Measurements from ENCODE around the gene BMP4.

The BMP4 gene

DNA sequence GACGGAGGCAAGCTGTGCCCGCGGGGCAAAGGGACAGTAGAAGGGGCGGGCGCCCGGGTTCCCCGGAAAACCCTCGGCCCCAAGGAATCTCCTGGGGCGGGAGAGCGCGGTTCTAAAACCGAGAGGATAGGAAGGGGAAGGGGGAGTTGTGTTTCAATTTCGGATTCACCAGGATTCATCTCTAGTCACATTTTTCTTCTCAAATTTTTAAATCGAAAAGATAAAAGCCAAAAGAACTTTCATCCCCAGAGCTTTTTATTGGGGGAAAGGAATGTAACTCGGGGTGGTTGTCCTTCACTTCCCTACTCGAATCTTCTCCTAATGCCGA is 1.4 kb downstream of the BMP4 start:
- DNase-seq (ENCODE audit: low read depth): no peak
- peak overlapping the region; percentile 48 for H3K4me3 ChIP-seq (ENCODE audit: low read depth, low read length)
- TF ChIP-seq, protein P1, sequence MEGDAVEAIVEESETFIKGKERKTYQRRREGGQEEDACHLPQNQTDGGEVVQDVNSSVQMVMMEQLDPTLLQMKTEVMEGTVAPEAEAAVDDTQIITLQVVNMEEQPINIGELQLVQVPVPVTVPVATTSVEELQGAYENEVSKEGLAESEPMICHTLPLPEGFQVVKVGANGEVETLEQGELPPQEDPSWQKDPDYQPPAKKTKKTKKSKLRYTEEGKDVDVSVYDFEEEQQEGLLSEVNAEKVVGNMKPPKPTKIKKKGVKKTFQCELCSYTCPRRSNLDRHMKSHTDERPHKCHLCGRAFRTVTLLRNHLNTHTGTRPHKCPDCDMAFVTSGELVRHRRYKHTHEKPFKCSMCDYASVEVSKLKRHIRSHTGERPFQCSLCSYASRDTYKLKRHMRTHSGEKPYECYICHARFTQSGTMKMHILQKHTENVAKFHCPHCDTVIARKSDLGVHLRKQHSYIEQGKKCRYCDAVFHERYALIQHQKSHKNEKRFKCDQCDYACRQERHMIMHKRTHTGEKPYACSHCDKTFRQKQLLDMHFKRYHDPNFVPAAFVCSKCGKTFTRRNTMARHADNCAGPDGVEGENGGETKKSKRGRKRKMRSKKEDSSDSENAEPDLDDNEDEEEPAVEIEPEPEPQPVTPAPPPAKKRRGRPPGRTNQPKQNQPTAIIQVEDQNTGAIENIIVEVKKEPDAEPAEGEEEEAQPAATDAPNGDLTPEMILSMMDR (IDR thresholded peaks at IDR 0.05; ENCODE audit: low read depth, low read length, missing control alignments): no peak

DNA sequence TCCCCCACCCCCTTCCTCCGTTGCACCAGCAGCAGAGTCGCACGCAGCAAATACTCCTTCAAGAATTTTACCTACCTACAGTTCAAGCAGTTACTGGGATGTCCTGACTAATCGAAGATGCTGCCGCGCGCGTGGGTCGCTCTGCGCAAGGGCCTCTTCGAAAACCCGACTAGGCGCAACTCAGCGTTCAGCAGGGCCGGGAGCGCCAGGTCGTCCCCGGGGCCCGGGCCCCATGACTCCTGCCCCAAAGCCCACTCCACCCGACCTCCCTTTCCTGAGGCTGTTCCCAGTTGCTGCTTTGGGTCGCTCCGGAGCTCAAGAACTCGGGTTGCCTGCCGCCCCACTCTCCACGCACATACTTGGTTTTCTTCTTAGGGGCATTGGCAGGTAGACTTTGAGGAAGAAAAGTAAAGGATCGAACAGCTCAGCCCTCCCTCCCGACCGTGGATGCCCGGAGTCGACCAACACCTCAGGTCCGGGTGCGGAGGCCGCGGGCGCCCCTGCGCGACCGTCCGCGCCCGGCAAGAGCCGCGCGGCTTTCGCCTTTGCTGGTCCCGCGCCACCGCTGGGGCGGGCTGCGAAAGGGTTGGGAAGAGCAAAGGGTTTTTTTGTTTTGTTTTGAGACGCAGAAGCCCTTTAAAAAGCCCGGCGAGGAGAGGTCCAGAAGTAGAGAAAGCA is 1.9 kb downstream of the BMP4 start:
- H3K4me3 ChIP-seq (ENCODE audit: low read depth, low read length): peak overlapping the region; percentile 48
- TF ChIP-seq, protein P1 (IDR thresholded peaks at IDR 0.05; ENCODE audit: low read depth, low read length, missing control alignments): no peak
- DNase-seq (ENCODE audit: low read depth): no peak

DNA sequence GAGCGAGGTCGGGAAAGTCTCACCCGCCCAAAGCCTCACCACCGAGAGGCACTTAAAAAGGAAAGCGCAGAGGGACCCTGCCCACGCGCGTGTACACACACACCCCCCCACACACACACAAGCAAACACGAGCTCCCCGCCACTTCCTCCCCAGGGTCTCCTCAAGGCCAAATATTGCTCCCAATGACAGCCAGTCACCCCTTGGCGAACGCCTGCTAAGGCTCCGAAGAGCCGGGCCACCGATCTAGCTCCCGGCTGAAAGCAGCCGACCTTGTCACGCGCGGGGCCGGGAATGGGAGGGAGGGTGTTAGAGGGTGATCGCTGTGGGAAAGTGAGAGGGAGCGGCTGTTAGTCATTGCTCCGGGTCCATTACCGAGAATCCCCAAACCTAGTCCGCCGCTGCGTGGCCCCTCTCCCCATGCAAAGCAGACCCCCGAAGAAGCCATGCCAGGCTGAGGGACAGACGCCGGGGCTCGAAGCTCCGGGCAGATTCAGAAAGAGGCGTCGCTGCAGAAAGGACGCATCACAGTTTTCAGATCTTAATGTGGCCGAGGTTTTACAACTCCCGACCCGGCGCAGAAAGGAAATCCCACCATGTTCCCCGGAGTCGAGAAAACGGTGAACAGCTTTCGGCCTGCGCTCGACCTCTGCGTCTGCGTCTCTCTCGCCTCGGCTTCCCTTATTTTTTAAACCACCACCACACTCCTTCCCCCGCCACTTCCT is 2.6 kb downstream of the BMP4 start:
- TF ChIP-seq, protein P1 (IDR thresholded peaks at IDR 0.05; ENCODE audit: low read depth, low read length, missing control alignments): no peak
- peak overlapping the region; percentile 48 for H3K4me3 ChIP-seq (ENCODE audit: low read depth, low read length)
- DNase-seq (ENCODE audit: low read depth): no peak

DNA sequence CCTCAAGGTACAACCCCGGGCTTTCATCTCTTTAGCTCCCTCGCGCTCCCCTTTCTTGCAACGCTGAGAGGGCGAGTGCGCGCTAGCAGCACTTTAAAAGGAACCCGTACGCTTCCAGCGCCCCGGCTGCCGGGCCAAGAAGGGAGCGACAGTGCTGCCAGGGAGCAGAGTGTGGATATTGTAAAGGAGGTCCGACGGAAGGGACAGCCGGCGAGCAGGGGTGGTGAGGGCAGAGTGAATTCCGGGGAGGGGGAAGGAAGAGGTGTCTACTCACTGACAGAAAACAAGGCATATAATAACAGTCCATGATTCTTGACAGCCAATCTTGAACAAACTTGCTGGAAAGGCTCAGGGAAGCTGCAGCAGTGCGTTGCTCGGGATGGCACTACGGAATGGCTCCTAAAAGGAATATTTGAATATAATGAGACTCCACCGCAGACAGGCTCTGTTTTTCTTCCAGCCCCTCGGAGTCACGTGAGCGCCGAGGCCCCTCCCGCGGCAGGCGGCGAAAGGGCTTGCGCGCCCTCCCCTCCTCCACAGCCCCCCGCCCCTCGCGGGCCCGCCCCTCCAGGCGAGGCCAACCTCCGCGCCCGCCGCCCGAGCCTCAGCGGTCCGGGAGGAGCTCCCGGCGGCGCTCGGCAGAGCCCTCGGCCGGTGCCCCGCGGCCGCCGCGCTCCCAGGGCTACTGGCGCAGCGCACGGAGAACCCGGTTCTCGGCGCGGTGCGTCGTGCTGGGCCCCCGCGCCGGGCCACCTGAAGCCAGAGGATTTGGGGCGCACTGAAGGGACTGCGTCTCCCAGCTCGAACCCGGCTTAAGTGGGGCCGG is 3.4 kb downstream of the BMP4 start:
- TF ChIP-seq, protein P1 (IDR thresholded peaks at IDR 0.05; ENCODE audit: low read depth, low read length, missing control alignments): no peak
- H3K4me3 ChIP-seq (ENCODE audit: low read depth, low read length): peak overlapping the region; percentile 48
- DNase-seq (ENCODE audit: low read depth): no peak

DNA sequence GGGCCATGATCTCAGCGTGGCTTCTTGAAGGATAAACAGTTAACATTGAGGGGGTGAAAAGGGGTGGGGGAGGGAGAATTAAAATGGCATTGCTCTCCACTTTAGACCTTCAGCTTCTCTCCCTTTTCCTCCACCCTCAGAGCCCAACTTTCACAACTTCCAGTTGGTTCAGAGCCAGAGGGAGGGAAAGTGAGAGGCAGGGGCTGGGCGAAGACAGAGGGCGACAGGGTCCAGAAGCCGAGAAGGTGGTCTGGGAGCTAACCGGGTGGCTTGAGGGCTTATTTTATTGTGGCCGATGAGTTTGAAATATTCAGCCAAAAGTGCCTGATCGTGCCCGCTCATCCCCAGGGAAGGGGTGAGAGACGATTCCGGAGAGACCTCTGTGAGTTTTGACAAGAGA is 4.1 kb downstream of the BMP4 start:
- TF ChIP-seq, protein P1 (IDR thresholded peaks at IDR 0.05; ENCODE audit: low read depth, low read length, missing control alignments): no peak
- H3K4me3 ChIP-seq (ENCODE audit: low read depth, low read length): no peak overlapping the region
- DNase-seq (ENCODE audit: low read depth): no peak

DNA sequence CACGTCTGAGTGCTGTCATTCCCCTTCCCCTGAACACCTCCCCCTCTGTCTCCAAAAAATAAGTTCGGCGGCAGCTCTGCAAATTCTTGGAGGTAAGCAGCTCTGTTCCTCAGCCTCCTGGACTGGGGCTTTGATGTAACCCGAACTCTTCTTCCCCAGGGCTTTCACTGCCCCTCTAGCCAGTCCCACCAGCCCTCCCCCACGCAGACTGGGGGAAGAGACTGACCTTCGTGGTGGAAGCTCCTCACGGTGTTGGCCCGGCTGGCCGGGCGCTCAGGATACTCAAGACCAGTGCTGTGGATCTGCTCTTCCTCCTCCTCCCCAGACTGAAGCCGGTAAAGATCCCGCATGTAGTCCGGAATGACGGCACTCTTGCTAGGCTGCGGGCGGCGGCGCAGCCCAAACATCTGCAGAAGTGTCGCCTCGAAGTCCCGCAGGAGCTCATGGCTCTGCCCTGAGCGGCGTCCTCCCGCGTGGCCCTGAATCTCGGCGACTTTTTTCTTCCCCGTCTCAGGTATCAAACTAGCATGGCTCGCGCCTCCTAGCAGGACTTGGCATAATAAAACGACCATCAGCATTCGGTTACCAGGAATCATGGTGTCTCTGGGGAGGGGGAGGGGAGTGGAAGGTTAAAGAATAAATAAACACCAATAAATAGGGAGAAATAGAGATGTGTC is 4.9 kb downstream of the BMP4 start:
- no peak for DNase-seq (ENCODE audit: low read depth)
- TF ChIP-seq, protein P1 (IDR thresholded peaks at IDR 0.05; ENCODE audit: low read depth, low read length, missing control alignments): no peak
- no peak overlapping the region for H3K4me3 ChIP-seq (ENCODE audit: low read depth, low read length)
